Gastrocnemius medialis (tissue), 4 donors: ENCODE measurements around the gene ESM1.

Source experiments
- POLR2A ChIP-seq, 2 donors: fragments of 450-650 bp; IDR thresholded peaks; one replicate each; pipeline ENCODE4 v1.6.1; 2017; ENCODE audit warnings: antibody characterized with exemption in 2 of 2, mild to moderate bottlenecking in 2 of 2, moderate library complexity in 2 of 2
- TF ChIP-seq, protein P1 (sequence below), 5 experiments: fragments of 450-650 bp in 3 of 5; fragments of 200-600 bp in 2 of 5; sonication (generic) in 2 of 5; IDR thresholded peaks in 4 of 5; conservative IDR thresholded peaks in 1 of 5; 1 replicate in 4 of 5; 2 replicates in 1 of 5; pipeline ENCODE4 v1.5.1; 2016 to 2019; ENCODE audit warnings: antibody characterized with exemption in 5 of 5, mild to moderate bottlenecking in 3 of 5, moderate library complexity in 3 of 5

DNA sequence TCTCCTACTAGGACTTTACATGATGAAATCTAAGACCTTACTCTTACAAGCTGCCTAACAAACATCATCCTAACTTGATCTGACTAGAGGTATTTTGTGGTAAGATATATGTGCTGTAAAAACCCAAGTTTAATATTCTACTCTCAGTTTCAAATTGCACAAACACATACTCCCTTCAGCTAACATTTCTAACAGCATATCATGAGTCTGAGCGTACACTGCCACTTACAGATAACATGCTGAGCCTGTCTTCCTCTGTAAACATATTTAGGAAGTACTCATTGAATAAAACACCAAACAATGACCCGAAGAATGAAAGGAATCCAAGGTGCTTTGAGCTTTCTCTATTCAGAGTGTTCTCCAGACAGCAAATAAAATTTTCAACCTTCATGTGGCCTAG, 7.9 kb upstream of the ESM1 start:
- TF ChIP-seq, protein P1, sequence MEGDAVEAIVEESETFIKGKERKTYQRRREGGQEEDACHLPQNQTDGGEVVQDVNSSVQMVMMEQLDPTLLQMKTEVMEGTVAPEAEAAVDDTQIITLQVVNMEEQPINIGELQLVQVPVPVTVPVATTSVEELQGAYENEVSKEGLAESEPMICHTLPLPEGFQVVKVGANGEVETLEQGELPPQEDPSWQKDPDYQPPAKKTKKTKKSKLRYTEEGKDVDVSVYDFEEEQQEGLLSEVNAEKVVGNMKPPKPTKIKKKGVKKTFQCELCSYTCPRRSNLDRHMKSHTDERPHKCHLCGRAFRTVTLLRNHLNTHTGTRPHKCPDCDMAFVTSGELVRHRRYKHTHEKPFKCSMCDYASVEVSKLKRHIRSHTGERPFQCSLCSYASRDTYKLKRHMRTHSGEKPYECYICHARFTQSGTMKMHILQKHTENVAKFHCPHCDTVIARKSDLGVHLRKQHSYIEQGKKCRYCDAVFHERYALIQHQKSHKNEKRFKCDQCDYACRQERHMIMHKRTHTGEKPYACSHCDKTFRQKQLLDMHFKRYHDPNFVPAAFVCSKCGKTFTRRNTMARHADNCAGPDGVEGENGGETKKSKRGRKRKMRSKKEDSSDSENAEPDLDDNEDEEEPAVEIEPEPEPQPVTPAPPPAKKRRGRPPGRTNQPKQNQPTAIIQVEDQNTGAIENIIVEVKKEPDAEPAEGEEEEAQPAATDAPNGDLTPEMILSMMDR (IDR thresholded peaks at IDR 0.05 in 4 of 5, conservative IDR thresholded peaks at IDR 0.05 in 1 of 5): no peak
- no peak for TF ChIP-seq POLR2A (IDR thresholded peaks at IDR 0.05)
